MCF 10A (cell line): ENCODE measurements around the gene FABP7. TPM values are rescaled to one million over a fixed set of nuclear protein-coding genes. Genes with fewer than 3 reads are reported as not detected.

Source experiments
- BruUV-seq: library from RNA; stranded (reverse); fragments of 400-500 nt; replicated peaks from 2 replicates; lab custom pipeline; 2021; lab: Mats Ljungman, UMichigan
- CTCF ChIA-PET: fragments of 300-600 bp; sonication (Branson Sonifier 250); formaldehyde crosslinking; extraction: SDS; loops from one replicate; lab custom pipeline; 2021; ENCODE audit warnings: antibody characterized with exemption, inconsistent platforms; lab: Yijun Ruan, JAX
- POLR2A ChIA-PET: fragments of 300-600, 350-650 bp; sonication (Branson Sonifier 250); formaldehyde crosslinking; extraction: SDS; loops from one replicate; lab custom pipeline; 2020; ENCODE audit warnings: antibody characterized with exemption, inconsistent platforms; lab: Yijun Ruan, JAX
- DNase-seq: peaks from one replicate; pipeline ENCODE4 v3.0.0-alpha.2; 2018; ENCODE audit not compliant: unreplicated experiment
- H3K27ac Mint-ChIP-seq: one replicate; pipeline ENCODE4 v1.8.0; 2022; ENCODE audit warnings: mild to moderate bottlenecking, low read depth, mixed read lengths; ENCODE audit not compliant: unreplicated experiment
- H3K27me3 Mint-ChIP-seq: one replicate; pipeline ENCODE4 v1.8.0; 2022; ENCODE audit warnings: mixed read lengths; ENCODE audit not compliant: insufficient read depth, unreplicated experiment
- H3K36me3 Mint-ChIP-seq: one replicate; pipeline ENCODE4 v1.8.0; 2022; ENCODE audit warnings: mild to moderate bottlenecking, moderate library complexity, mixed read lengths; ENCODE audit not compliant: insufficient read depth, unreplicated experiment
- H3K4me1 Mint-ChIP-seq: one replicate; pipeline ENCODE4 v1.8.0; 2022; ENCODE audit warnings: mixed read lengths; ENCODE audit not compliant: insufficient read depth, unreplicated experiment
- H3K4me3 Mint-ChIP-seq: one replicate; pipeline ENCODE4 v1.8.0; 2022; ENCODE audit warnings: mild to moderate bottlenecking, moderate library complexity, mixed read lengths; ENCODE audit not compliant: unreplicated experiment
- H3K9me3 Mint-ChIP-seq: one replicate; pipeline ENCODE4 v1.8.0; 2022; ENCODE audit warnings: mixed read lengths; ENCODE audit not compliant: unreplicated experiment
- CTCF ChIP-seq: fragments of 200-600 bp; IDR thresholded peaks from one replicate; pipeline ENCODE4 v1.8.0; 2022; ENCODE audit warnings: antibody characterized with exemption, mild to moderate bottlenecking; ENCODE audit not compliant: unreplicated experiment
- intact Hi-C: fragments of 100-400 bp; cut with micrococcal nuclease; formaldehyde crosslinking; loops from 2 replicates; pipeline ENCODE4 v1.14.1; 2022
- total RNA-seq: library from RNA; stranded (reverse); gene quantifications from 2 replicates; pipeline ENCODE4 v1.2.3, GENCODE V29; 2022

FABP7 gene
- total RNA-seq, 1 experiment from 2014 or later: not detected

DNA sequence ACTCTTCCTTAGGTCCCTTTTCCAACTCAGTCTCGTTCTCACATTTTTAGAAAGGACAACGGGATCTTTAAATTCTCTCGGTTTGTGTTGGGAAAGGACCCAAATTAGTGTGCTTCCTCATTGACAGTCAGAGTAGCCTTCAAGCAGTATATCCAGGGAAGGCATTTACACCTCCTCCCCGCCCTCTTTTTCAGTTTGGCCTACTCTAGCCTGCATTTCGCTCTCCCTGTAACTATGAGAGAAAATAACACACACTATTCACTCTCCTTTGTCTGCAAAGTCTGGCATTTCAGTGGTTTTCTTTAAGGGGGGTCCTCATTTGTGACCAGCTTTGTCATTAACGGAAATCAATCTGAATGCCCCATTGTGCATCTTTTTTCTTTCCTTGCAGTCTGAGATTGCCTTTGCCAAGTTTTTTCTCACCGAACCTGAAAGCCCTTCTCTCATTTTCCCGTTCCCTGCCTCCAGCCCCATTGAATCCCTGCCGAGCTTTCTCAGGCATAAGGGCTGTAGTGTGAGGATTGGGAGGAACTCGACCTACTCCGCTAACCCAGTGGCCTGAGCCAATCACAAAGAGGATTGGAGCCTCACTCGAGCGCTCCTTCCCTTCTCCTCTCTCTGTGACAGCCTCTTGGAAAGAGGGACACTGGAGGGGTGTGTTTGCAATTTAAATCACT, 393 bp upstream of the FABP7 start:
- BruUV-seq: no TSS peak
- intact Hi-C loops: no loop called here
- ChIA-PET POLR2A (interaction anchor here (0.6 to 2.0 kb wide), 2 partner anchors 10 to 169 kb away, joined by 3 to 12 read pairs; partner anchors contain the start of genes PKIB and SMPDL3A), CTCF (interaction anchor here (0.7 to 2.1 kb wide), 5 partner anchors 8 to 60 kb away, joined by 3 to 6 read pairs (median 5); partner anchors contain the start of gene SMPDL3A)
- Mint-ChIP-seq H3K27me3 (no peaks in the 10 kb centered on the region), H3K9me3 (no peaks in the 10 kb centered on the region), H3K4me3 (no peak overlapping the region), H3K27ac (no peak overlapping the region), H3K36me3 (no peaks in the 10 kb centered on the region), H3K4me1 (no peaks in the 10 kb centered on the region)
- DNase-seq: no peak
- TF ChIP-seq CTCF: no peak

GRCh38 chr6:122780114-122780513, 598 bp downstream of the FABP7 start:
- no peaks in the 10 kb centered on the region for H3K4me1 Mint-ChIP-seq
- no peaks in the 10 kb centered on the region for H3K27me3 Mint-ChIP-seq
- H3K36me3 Mint-ChIP-seq: no peaks in the 10 kb centered on the region
- H3K4me3 Mint-ChIP-seq: no peak overlapping the region
- H3K27ac Mint-ChIP-seq: no peak overlapping the region
- no peak for TF ChIP-seq CTCF
- CTCF ChIA-PET: interaction anchor here (0.9 to 2.1 kb wide), 4 partner anchors 9 to 59 kb away, joined by 4 to 6 read pairs (median 6); partner anchors contain the start of gene SMPDL3A
- intact Hi-C loops: no loop called here
- BruUV-seq: no TSS peak
- no peaks in the 10 kb centered on the region for H3K9me3 Mint-ChIP-seq
- DNase-seq: no peak
- POLR2A ChIA-PET: interaction anchor here (0.6 to 2.0 kb wide), 3 partner anchors 9 to 1657 kb away, joined by 3 to 12 read pairs (median 3); partner anchors contain the start of genes PKIB and SMPDL3A

- TF ChIP-seq CTCF: no peak
- H3K36me3 Mint-ChIP-seq: no peaks in the 10 kb centered on the region
- ChIA-PET CTCF (interaction anchor here (0.9 kb wide), 1 partner anchor 58 kb away, joined by 3 read pairs; no protein-coding TSS in a partner anchor), POLR2A (interaction anchor here (0.6 kb wide), 1 partner anchor 9 kb away, joined by 4 read pairs; no protein-coding TSS in a partner anchor)
- H3K4me1 Mint-ChIP-seq: no peaks in the 10 kb centered on the region
- H3K9me3 Mint-ChIP-seq: no peaks in the 10 kb centered on the region
- intact Hi-C loops: no loop called here
- no peak for DNase-seq
- H3K27ac Mint-ChIP-seq: no peak overlapping the region
- BruUV-seq: no TSS peak
- no peaks in the 10 kb centered on the region for H3K27me3 Mint-ChIP-seq
- H3K4me3 Mint-ChIP-seq: no peak overlapping the region
Observed at GRCh38 chr6:122781716-122782115, 2.2 kb downstream of the FABP7 start.

- no peak for DNase-seq
- BruUV-seq: no TSS peak
- Mint-ChIP-seq H3K4me1 (no peaks in the 10 kb centered on the region), H3K36me3 (no peaks in the 10 kb centered on the region), H3K27ac (no peak overlapping the region), H3K27me3 (no peaks in the 10 kb centered on the region), H3K9me3 (no peaks in the 10 kb centered on the region), H3K4me3 (no peak overlapping the region)
- no peak for TF ChIP-seq CTCF
- POLR2A ChIA-PET: no interaction called here
- intact Hi-C loops: no loop called here
- CTCF ChIA-PET: interaction anchor here (0.6 to 0.7 kb wide), 2 partner anchors 11 to 55 kb away, joined by 3 read pairs; no protein-coding TSS in a partner anchor
Observed at GRCh38 chr6:122783401-122783800, 3.9 kb downstream of the FABP7 start.
